COLO668 (cell line): ENCODE results near the gene ZNF496.

Experiments used
- DNase-seq: peaks from one replicate; lab custom pipeline; 2025; ENCODE audit not compliant: unreplicated experiment; lab: John Stamatoyannopoulos, UW

Gene ZNF496

GRCh38 chr1:247329097-247329617, 2.5 kb downstream of the ZNF496 start:
- DNase-seq: no peak

DNA sequence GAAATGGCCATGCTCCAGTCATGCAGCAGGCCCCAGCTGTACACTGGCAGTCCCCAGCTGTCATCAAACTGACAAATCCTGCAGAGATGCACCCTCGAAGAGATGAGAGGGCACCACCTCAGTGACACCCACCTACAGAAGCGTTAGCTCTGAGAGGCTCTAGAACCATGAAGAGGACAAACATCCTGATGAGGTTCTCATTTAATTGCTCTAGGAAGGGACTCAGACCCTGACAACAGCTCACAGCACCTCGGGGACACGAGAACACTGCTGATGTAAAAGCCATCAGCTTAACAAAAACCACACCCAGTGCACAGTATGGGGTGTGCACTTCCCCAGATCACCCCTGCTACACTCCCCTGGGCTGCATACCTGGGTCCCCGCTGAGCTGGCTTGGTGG, 3.4 kb downstream of the ZNF496 start:
- DNase-seq: no peak

GRCh38 chr1:247326411-247327130, 5.1 kb downstream of the ZNF496 start:
- DNase-seq: no peak

GRCh38 chr1:247324923-247325322, 6.7 kb downstream of the ZNF496 start:
- DNase-seq: peak; percentile 12

- DNase-seq: no peak
These were observed 7.4 kb downstream of the ZNF496 start for GRCh38 chr1:247324204-247324787.

DNA sequence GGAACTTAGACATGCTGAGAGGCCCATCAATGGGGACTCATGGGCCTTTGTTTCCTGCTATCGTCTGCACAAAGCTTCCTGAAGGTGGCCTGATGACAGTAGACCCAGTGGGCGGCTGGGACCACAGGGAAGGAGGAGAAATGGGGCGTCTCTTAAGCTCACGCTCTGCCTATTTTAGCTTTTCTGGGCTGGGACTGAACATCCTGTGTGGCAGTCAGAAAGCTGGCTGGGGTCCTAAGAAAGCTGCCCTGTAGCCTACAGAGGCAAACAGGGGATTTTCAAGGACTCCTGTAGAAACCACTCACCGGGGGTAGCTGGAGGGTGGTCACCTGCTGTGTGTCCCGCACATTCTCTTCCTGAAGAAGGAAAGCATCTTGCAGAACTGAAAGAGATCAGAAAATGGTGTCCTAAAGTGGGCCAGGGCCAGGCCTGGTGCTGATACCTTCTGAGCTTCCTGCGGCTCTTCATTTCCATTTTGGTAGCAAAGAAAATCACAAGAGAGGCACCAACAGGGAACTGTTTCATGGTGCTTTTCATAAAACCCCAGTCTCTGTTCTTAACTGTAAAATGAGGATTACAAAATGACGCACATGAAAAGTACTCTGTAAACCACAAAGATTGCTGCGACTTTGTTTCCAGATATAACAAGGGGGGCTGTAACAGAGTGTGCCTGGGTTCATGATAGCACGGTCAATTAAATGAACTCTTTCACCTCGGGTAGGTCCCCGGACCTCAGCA, 8.6 kb downstream of the ZNF496 start:
- DNase-seq: no peak

GRCh38 chr1:247322442-247322841, 9.2 kb downstream of the ZNF496 start:
- no peak for DNase-seq

- DNase-seq: no peak
These were observed 14.0 kb downstream of the ZNF496 start for GRCh38 chr1:247317702-247318101.

GRCh38 chr1:247316590-247317197, 15.0 kb downstream of the ZNF496 start:
- DNase-seq: no peak

- no peak for DNase-seq
These were observed 27.6 kb downstream of the ZNF496 start for GRCh38 chr1:247304031-247304430.

- DNase-seq: no peak
These were observed 28.5 kb downstream of the ZNF496 start for GRCh38 chr1:247303216-247303615.

DNA sequence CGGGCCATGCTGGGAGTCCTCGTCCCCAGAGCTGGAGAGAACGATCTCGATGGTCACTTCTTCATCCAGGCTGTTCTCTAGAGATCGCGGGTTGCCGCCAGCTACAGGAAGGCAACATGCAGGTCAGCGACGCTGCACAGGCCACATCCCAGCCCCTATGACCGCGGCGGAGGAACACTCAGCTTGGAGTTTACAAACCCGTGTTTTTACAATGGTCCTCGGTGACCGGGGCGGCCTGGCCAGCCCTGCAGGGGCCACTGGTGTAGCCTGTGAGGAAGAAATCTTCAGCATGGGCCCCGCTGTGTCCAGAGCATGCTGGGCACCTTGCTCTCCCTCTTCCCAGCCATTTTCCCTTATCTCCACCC, 30.5 kb downstream of the ZNF496 start:
- no peak for DNase-seq

DNA sequence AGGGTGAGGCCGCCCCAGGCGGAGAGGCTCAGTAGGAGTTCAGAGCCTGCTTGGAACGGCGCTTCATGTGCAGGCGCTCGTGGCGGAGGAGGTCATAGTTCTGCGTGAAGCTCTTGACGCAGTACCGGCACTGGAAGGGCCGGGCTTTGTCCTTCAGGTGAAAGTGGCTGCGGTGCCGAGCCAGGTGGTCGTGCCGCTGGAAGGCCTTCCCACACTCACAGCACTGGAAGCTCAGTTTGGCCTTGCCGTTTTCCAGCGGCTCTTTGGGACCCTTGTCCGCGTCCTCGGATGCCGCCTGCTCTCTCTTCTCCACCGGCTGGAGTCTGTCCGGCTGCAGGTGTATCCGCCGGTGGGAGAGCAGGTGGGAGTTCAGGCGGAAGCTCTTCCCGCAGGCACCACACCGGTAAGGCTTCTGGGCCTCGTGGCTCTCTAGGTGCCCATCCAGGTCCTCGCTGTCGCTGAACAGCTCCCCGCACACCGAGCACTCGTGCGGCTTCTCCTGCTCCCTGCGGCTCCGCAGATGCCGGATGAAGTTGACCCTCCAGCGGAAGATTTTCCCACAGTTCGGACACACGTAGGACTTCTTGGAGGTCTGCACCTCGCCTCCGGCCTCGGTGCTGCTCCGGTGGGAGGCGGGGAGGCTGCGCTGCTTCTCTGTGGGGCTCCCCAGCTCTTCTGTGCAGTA, 31.0 kb downstream of the ZNF496 start:
- DNase-seq: no peak

- DNase-seq: no peak
These were observed 31.8 kb downstream of the ZNF496 start for GRCh38 chr1:247299723-247300381.

GRCh38 chr1:247298701-247299100, 33.0 kb downstream of the ZNF496 start:
- no peak for DNase-seq

GRCh38 chr1:247298124-247298481, 33.6 kb downstream of the ZNF496 start:
- no peak for DNase-seq

- DNase-seq: no peak
These were observed 34.2 kb downstream of the ZNF496 start for GRCh38 chr1:247297263-247298123.

- no peak for DNase-seq
These were observed 35.0 kb downstream of the ZNF496 start for GRCh38 chr1:247296599-247297180.

DNA sequence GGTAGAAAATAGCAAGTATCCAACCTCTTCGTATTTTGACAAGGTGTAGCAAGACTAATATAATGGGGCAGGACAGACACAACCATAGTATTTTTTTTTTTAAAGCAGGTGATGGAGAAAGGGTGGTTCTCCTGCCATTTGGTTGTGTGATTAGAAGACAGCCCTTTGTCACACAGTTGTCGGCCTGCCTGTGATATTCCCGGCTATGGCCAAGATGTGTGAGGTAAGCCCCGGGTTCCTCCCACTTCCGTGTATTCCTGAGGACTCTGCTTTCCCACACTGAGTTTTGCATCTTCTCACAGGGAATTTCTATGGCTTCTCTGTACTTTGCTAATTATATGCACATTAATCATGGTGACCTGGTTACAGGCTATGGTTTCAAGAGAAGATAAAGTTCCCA, 35.9 kb downstream of the ZNF496 start:
- no peak for DNase-seq
